Brain microvascular endothelial cell (primary cell): Measurements from ENCODE around the gene TSC2.

Source experiments
- DNase-seq: peaks from one replicate; pipeline ENCODE4 v3.0.0-alpha.2; 2020
- H3K27ac ChIP-seq: fragments of 250-450 bp; sonication (Bioruptor Pico); 2 replicates; pipeline ENCODE4 v1.5.1; 2020; ENCODE audit warnings: mild to moderate bottlenecking, moderate library complexity
- H3K27me3 ChIP-seq: fragments of 250-450 bp; sonication (Bioruptor Pico); replicated peaks from 2 replicates; pipeline ENCODE4 v1.5.1; 2020; ENCODE audit warnings: mild to moderate bottlenecking
- H3K36me3 ChIP-seq: fragments of 250-450 bp; sonication (Bioruptor Pico); replicated peaks from 2 replicates; pipeline ENCODE4 v1.5.1; 2020; ENCODE audit warnings: mild to moderate bottlenecking
- H3K4me3 ChIP-seq: 2 replicates; pipeline ENCODE4 v1.5.1; 2011; ENCODE audit warnings: low read depth, mild to moderate bottlenecking, control low read depth, low read length, moderate library complexity
- in situ Hi-C: cut with HindIII; loops from 2 replicates; pipeline ENCODE4 v1.10.0; 2017; ENCODE audit warnings: low sequenced_read_pairs, low pct_ligation_motif_present
- TF ChIP-seq, protein P1 (sequence below): IDR thresholded peaks from 2 replicates; pipeline ENCODE4 v1.5.1; 2011; ENCODE audit warnings: low read depth, mild to moderate bottlenecking, moderate library complexity, low read length, control low read depth, inconsistent platforms; ENCODE audit errors: missing control alignments

The TSC2 gene

GRCh38 chr16:2045965-2046892 lies 1.6 kb upstream of the TSC2 start:
- H3K4me3 ChIP-seq: no peak overlapping the region
- no peak for DNase-seq
- in situ Hi-C loops: no loop called here
- no peak overlapping the region for H3K27ac ChIP-seq
- H3K36me3 ChIP-seq: peaks cover 4% of the 10 kb centered on the region
- H3K27me3 ChIP-seq: no peaks in the 10 kb centered on the region
- TF ChIP-seq, protein P1, sequence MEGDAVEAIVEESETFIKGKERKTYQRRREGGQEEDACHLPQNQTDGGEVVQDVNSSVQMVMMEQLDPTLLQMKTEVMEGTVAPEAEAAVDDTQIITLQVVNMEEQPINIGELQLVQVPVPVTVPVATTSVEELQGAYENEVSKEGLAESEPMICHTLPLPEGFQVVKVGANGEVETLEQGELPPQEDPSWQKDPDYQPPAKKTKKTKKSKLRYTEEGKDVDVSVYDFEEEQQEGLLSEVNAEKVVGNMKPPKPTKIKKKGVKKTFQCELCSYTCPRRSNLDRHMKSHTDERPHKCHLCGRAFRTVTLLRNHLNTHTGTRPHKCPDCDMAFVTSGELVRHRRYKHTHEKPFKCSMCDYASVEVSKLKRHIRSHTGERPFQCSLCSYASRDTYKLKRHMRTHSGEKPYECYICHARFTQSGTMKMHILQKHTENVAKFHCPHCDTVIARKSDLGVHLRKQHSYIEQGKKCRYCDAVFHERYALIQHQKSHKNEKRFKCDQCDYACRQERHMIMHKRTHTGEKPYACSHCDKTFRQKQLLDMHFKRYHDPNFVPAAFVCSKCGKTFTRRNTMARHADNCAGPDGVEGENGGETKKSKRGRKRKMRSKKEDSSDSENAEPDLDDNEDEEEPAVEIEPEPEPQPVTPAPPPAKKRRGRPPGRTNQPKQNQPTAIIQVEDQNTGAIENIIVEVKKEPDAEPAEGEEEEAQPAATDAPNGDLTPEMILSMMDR: no peak

DNA sequence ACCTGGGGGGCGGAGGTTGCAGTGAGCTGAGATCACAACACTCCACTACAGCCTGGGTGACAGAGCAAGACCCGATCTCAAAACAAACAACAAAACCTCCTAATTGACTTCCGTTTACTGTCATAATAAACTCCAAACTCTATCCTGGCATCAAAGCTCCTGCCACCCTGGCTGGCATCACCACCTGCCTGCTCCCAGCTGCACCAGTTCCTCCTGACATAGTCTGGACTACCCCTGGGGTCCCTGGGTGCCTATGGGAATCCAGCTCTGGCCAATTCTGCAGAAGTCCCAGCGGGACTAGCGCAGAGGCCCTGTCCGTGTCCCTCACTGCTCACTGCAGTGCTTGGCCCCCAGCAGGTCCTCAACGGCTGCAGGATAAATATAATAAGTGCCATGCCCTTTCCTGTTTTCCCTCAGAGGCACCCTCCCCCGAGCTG lies 874 bp upstream of the TSC2 start:
- in situ Hi-C loops: no loop called here

DNA sequence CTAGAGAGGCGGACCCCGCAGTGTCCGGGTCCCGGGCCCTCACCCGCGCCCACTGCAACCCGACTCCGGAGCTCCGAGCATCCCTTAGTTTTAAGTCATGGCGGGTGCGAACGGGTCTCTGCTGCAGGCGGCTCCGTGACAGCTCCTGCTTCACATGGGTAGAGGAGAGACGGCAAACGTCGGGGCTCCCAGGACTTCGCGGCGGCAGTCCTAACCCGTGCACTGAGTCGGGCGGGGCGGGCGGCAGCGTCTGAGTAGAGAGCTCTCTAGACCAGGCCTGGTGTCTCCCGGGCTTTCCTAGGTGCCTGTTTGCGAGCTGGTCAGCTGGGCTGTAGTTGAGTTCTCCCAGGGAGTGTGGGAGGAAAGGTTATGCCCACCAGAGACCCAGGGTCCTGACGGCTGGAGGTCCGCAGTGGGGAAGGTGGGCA lies 345 bp downstream of the TSC2 start:
- Histone ChIP-seq H3K36me3 (peaks cover 19% of the 10 kb centered on the region), H3K27me3 (no peaks in the 10 kb centered on the region), H3K4me3 (peak overlapping the region; percentile 83), H3K27ac (no peak overlapping the region)
- TF ChIP-seq, protein P1: no peak
- no peak for DNase-seq
- in situ Hi-C loops: no loop called here

More for the DNA sequence above, 874 bp upstream of the TSC2 start:
- Histone ChIP-seq H3K36me3 (peaks cover 9% of the 10 kb centered on the region), H3K27ac (no peak overlapping the region), H3K27me3 (no peaks in the 10 kb centered on the region), H3K4me3 (peak overlapping the region; percentile 83)
- no peak for DNase-seq
- TF ChIP-seq, protein P1: no peak

DNA sequence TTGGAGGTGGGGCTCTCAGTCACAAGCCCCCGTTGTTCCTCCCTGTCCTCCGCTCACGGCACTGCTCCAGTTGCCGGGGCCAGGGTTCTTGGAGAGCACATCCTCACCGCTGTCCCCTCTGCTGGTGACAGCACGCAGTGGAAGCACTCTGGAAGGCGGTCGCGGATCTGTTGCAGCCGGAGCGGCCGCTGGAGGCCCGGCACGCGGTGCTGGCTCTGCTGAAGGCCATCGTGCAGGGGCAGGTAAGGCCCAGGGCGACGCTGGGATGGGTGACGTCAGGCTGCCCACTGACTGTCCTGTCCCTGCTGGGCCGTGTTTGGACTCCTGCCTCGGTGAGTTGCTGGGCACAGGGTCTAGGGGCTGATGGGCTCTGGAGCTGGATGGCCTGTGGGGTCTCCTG lies 5.4 kb downstream of the TSC2 start:
- H3K4me3 ChIP-seq: no peak overlapping the region
- H3K36me3 ChIP-seq: peaks cover 51% of the 10 kb centered on the region
- H3K27ac ChIP-seq: no peak overlapping the region
- no peak for DNase-seq
- in situ Hi-C loops: no loop called here
- TF ChIP-seq, protein P1: no peak
- H3K27me3 ChIP-seq: no peaks in the 10 kb centered on the region

DNA sequence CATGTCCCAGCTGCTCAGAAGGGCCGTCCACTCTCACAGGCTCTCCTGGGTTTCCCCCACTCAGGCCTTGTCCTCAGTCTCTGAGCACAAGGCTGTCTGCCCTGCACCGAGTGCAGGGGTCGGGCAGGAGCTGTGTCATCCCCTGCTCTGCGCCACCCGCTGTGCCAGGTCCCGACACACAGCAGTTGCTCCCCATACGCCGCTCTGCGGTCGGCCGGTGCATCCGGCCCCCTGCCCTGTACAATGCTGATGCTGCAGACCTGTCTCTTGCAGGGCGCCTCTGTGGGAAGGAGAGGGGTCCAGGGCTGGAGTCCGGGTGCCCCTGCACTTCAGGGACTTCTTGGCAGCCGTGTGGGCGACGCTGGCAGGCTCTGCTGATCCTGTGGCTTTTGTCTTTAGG lies 6.1 kb downstream of the TSC2 start:
- in situ Hi-C loops: no loop called here
- H3K27ac ChIP-seq: no peak overlapping the region
- no peak overlapping the region for H3K4me3 ChIP-seq
- DNase-seq: no peak
- no peaks in the 10 kb centered on the region for H3K27me3 ChIP-seq
- peaks cover 56% of the 10 kb centered on the region for H3K36me3 ChIP-seq
- TF ChIP-seq, protein P1: no peak
